Smooth muscle cell of trachea (primary cell): Measurements from ENCODE around the gene FABP1. TPM values are rescaled to one million over a fixed set of nuclear protein-coding genes. Genes with fewer than 3 reads are reported as not detected.

Source experiments
- total RNA-seq: library from RNA; depleted of rRNA; stranded (reverse); fragments of >200 nt; gene quantifications from 2 replicates; pipeline ENCODE4 v1.2.1, GENCODE V29; 2014

The FABP1 gene
- total RNA-seq: not detected in 2 replicates

DNA sequence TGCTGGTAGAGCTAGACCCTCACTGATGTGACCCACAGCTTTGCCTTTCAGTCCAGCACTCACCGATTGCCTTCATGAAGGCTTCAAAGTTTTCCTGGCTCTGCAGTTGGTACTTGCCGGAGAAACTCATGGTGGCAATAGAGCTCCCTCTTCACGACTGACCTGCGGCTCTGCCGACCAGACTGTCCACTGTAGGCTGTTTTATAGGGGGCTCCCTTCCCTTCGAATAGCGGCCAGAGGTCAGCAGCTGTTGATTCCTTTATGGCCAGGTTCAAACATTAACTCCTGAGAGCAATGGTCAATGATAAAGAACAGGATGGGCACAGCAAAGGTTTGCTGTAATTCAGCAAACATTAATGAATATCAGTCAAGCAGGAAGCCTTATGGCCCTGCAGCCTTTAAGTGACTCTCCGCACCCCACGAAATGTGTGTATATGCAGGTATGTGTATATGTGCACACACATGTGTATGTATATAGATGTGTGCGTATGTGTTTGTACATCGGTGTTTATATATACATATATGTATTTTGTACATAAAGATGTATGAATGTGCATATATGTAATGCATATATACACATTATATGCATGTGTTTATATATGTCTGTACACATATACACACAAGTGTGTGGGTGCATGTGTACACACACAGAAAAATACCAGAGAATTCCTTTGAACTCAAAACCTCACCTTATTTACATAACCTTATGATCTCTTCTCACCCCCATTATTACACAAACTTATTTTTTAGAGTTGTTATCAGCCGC, at the start of gene FABP1:
FABP1 (minus strand) TSS at position 175 of the 766 bp plus-strand sequence; CDS start at position 130, 45 bp downstream.

Other genes starting within 250 kb of the FABP1 start
- not detected in 2 replicates for gene RNU2-63P, start 111.5 kb downstream of the FABP1 start, total RNA-seq
- gene KRCC1, start 72.3 kb downstream of the FABP1 start, total RNA-seq: 24.8 and 33.5 TPM in 2 replicates
- gene SMYD1, start 60.2 kb downstream of the FABP1 start, total RNA-seq: not detected in 2 replicates
- 10.8 and 16.7 TPM in 2 replicates for gene THNSL2, start 42.3 kb upstream of the FABP1 start, total RNA-seq